ENCODE measurements around the gene FDXR.
"Not testable (repeated sequence)": the region's sequence is repeated elsewhere in the genome, so short reads cannot be mapped to it uniquely, and the experiment has no call there.

The FDXR gene, protein sequence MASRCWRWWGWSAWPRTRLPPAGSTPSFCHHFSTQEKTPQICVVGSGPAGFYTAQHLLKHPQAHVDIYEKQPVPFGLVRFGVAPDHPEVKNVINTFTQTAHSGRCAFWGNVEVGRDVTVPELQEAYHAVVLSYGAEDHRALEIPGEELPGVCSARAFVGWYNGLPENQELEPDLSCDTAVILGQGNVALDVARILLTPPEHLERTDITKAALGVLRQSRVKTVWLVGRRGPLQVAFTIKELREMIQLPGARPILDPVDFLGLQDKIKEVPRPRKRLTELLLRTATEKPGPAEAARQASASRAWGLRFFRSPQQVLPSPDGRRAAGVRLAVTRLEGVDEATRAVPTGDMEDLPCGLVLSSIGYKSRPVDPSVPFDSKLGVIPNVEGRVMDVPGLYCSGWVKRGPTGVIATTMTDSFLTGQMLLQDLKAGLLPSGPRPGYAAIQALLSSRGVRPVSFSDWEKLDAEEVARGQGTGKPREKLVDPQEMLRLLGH

DNA sequence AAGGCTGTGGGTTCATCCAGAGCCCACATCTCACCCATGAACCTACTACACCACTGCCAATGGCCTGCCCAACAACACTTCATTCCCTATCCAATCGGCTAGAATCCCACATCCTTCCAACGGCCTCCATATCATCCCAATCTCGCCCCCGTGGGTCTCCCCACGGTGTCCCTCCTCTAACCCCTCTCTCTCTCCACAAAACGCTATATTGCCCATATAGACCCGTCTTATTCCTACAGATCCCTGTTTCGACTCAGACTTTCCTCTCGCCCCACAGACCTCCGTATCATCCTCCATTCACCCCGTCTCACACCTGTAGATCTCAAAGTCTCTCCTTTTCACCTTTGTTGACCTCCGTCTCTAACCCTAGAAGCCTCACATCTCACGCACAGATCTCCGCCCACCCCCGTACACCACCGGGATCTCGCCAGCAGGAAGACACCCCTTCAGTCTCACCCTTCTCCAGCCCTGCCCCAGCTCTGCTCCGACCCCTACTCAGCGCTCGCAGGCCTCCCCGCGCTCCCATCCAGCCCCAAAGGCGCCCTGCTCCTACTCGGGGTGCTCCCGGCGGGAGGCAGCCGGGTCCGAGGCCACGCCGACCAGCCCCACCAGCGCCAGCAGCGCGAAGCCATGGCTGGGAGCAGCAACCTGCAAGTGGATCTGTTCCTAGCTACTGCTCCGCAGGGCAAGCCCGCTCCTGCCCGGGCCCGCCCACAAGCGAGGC lies at the start of gene FDXR:
Gene FDXR (minus strand): TSS at position 682 of the 724 bp plus-strand sequence. CDS start 50 bp downstream, at position 632.
- FAIRE-seq = no peak

DNA sequence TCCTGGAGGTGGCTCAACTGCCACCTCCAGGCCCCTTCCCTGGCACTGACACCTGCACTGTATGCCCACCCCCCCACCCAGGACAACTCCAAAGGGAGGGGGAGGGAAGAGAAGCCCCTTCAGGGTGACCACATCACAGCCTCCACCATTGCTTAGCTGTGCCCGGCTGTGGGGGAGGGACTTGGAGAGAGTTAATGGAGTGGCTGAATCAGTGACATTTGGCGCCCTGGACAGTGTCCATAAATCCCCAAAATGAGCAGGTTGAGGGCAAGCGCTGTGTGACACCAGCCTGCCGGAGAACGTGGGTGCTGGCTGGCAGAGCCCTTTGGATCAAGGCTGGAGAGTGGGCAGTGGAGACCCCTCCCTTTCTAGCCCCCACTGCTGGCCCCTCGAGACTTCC lies 49.4 kb upstream of the FDXR start:
- FAIRE-seq = no peak

DNA sequence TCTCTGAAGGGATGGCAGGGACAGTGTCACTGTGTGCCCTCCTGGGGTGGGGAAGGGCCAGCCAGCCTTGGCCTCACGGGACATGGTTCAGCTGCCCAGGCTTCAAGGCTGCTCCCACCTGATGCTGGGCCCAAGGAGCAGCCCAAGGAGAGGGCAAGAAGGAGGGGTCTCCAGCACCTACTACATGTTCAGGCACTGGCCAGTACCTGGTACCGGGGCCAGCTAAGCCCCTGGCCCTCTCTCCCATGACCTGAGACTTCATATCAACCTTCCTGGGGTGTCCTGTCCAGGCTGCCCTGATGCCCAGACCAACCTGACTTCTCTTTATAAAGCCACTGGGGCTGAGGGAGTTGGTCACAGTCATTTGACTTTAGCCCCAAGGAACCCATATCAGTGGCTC lies 49.0 kb upstream of the FDXR start:
- no peak for FAIRE-seq

DNA sequence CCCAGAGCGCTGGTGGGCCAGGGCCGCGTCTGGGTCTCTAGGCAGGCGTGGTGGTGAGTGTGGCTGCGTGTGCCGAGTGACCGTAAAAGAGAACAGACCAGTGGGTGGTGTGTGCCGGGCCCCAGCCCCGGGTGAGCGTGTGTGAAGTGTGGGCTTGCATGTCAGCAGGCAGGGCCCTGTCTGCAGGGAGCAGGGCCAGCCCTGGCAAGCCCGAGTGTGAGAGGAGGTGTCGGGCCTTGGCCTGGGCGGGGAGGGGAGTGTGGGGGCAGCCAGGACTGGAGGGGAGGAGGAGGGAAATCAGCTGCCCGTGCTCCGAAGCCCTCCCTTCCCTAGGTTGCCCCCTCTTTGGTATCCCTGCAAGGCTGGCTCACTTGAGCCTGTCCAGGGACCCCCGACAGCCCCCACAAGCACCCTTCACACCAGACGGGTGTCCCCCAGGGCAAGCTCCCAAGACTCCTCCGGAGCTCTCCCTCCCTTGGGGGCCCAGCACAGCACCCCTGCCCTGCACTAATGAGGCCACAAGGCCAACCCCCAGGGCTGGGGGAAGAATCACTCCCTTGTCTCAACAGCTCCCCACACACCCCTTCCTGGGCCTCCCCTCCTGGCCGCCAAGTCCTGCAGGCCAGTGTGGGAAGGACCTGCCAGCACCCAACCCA lies 48.4 kb upstream of the FDXR start:
- FAIRE-seq = no peak

DNA sequence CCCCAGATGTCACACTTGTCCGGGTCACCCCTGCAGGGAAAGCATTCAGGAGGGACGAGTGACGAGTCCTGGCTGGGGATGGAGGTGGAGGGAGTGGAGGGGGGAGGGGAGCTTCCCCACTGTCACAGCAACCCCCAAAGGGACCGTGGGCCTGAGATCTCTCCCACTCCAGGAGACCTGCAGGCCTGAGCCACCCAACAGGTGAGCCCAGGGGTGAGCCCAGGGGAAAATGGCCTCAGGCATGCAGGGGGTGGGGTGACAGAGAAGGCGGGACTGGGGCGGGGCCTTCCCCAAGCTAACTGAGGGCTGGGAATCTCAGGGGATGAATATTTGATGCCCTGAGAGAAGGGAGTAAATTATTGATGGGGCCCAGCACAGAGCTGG lies 47.8 kb upstream of the FDXR start:
- no peak for FAIRE-seq

DNA sequence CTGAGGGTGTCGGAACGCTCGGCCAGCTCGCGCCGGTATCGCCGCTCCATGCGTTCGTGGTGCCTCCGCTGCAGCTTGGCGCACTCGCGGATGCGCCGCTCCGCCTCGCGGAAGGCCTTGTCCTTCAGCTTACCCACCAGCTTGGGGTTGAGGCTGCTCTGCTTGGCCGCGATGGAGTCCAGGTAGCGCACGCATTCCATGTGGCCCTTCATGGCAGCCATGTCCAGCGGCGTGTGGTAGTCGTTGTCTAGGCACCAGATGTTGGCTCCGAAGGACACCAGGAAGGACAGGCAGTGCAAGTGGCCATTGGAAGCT lies 47.5 kb upstream of the FDXR start:
- FAIRE-seq = no peak

DNA sequence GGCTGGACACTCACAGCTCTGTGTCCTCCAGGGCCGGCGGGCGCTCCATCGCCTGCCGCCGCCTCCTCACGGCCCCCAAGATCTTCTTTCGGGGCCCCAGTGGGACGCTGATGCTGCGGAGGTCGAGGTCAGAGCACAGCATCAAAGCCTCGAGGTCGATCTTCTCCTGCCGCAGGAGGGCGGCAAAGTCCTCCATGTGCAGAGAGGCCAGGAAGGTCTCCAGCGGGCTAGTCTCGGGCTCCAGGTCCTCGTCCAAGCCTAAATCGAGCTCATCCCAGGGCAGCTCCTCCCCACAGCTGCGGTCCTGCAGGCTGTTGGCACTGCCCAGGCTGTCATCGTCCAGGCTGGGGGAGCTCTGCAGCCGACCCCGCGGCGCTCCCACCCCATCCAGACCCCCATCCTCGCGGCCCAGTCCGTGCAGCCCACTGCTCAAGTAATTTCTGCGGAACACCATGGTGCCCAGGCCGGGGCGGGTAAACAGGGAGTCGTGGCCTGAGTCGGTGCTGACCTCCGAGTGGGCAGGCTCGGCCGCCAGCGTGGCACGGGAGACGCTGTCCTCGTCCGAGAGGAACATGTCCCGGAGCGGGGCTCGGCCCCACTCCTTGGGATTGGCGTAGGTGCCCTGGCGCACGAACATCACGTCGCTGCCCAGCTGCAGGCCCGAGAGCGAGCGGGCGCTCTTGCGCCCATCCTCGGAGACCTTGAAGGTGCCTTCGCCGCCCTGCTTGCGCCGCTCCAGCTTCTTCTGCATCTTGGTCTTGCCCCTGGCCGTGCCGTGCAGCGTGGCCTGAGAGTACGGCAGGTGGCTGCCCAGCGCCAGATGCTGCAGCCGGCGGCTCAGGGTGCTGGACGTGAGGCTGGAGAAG lies 46.9 kb upstream of the FDXR start:
- FAIRE-seq = no peak

DNA sequence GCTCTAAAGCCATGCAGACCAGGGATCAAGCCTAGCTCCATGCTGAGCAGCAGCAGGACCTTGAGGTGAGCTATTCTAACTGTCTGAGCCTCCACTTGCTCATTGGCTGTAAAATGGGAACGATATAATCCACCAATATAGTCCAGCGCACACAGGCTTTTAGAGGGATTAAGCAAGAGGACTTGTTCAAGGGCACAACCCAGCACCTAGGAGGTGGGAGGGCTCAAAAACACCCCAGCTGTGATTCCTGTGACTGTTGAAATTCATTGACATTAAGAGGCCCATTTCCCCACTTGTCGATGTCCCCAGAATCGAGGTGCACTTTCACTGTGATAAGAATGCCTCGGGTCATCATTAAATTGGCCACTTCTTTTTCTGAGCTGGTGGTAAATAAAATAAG lies 46.1 kb upstream of the FDXR start:
- FAIRE-seq = no peak

DNA sequence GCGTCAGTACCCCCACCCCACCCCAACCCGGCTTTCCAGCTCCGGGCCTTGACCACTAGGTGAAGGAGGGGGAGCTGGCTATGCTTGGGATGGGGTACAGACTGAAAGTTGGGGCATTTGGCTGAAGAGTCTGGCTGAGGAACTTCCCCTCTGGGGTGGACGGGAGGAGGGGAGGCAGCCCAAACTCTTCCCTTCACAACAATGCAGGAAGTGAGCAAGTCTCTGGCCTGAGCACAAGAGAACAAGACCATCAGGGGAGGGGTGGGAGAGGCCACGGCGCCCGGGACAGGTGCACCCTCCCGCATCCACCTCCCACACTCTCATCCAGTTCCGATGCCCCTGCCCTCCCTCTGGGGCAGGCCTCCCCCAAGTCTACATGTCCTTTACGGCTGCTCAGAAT lies 44.6 kb upstream of the FDXR start:
- no peak for FAIRE-seq

DNA sequence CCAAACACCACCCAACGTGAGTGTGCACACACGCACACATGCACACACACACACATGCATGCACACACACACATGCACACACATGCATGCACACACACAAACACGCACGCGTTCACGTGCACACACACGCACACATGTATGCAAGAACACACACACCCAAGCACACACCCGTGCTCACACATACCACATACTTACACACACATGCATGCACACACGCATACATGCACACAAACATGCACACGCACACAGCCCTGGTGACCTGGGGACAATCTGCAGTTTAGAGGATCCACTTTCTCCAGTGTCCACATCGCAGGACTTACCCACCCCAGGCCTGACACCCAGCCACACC lies 44.0 kb upstream of the FDXR start:
- FAIRE-seq = no peak

DNA sequence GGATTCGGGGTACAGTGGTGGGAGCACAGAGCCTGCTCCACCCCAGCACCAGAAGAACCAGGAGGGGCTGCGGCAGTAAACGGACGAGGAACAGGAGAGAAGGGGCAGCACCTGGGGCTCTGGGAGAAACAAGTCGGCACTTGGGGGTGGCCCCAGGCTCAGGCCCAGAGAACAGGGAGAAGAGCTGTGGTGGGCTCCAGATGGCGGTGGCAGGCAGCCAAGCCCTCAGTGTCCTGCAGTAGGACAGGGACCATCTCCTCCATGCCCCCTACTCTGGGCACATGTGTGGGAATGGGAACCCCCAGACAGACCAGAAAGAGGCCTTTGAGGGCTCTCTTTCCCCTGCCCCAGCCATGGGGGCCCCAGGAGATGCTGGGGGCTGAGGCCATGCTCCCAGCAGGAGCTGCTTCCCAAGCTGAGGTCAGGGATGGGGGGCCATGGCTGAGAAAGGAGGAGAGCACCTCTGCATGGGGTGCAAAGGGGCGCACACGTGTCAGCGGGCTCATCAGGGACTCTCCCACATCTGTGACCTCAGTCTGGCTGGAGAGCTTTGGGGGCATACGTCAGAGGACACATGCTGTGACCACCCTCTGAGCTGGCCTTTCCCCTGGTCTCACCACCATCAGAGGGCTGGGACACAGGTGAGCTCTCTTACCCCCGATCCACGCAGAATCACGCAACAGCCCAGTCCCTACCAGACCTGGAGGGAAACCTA lies 43.5 kb upstream of the FDXR start:
- no peak for FAIRE-seq

DNA sequence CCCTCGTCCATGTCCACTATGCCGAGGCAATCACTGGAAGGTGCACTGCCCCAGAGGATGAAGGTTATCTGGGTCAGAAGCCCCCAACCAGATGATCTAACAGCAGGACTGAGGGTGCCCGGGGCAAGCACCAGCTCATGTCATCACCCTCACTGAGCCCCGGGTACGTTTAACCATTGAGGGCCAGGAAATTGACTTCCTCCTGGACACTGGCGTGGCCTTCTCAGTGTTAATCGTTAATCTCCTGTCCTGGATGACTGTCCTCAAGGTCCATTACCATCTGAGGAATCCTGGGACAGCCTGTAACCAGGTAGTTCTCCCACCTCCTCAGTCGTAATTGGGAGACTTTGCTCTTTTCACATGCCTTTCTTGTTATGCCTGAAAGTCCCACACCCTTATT lies 38.6 kb upstream of the FDXR start:
- not testable (repeated sequence) for FAIRE-seq

DNA sequence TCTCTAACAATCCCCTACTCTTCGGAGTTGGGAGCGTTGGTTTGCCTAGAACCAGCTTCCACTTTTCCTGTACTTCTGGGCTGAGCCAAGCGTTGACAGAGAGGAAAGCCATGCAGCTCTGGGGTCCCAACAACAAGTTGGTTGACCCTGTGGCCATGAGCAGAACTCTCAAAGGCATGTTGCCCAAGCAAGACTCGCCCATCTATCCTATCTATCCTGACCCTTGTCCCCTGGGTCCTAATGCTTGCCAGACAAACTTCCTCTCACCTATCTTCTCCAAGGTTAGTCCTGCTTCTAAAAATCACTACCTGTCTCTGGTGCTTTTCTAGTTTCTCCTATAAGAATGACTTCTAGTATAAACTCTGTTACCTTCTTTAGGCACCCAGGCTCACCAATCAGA lies 36.3 kb upstream of the FDXR start:
- not testable (repeated sequence) for FAIRE-seq

DNA sequence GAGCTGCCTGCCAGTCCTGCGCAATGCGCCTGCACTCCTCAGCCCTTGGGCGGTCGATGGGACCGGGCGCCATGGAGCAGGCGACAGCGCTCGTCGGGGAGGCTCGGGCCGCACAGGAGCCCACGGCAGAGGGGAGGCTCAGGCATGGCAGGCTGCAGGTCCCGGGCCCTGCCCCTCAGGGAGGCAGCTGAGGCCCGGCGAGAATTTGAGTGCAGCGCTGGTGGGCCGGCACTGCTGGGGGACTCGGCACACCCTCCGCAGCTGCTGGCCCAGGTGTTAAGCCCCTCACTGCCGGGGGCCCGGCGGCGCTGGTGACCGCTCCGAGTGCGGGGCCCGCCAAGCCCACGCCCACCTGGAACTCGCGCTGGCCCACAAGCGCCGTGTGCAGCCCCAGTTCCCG lies 34.2 kb upstream of the FDXR start:
- FAIRE-seq = no peak

DNA sequence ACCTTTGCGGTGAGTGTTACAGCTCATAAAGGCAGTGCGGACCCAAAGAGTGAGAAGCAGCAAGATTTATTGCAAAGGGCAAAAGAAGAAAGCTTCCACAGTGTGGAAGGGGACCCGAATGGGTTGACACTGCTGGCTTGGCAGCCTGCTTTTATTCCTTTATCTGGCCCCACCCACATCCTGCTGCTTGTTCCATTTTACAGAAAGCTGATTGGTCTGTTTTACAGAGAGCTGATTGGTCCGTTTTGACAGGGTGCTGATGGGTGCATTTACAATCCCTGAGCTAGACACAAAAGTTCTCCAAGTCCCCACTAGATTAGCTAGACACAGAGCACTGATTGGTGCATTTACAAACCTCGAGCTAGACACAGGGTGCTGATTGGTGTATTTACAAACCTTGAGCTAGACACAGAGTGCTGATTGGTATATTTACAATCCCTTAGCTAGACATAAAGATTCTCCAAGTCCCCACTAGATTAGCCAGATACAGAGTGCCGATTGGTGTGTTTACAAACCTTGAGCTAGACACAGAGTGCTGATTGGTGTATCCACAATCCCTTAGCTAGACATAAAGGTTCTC lies 33.5 kb upstream of the FDXR start:
- not testable (repeated sequence) for FAIRE-seq

DNA sequence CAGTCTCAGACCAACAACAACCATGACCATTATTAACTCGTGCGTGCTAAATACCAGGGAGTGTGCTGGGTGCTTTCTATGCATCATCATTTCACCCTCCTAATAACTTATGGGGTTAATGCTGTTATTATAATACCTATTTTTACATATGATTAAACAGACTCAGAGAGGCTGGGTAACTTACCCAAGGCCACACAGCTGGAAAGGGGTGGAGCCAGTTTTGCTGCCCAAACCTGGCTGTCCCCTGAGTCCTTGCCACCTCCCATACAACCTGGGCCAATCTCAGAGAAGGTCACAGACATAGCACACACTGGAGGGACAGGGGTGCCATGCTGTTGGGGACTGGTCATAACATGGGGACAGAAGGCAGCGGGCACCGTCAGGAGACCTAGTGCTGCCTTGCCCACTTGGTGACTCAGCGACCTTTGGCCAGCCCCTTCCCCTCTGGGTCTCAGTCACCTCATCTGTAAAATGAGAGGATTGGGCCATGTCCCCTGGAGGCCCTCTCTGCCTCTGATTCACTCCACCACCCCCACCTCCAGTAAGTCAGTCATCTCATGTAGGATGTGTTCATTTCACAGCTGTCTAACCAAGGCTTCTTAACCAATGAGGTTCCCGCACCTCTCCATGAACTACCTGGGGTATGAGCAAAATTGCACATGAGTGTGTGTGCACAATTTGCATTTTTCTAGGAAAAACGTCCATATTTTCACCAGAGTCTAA lies 32.1 kb upstream of the FDXR start:
- FAIRE-seq = no peak

DNA sequence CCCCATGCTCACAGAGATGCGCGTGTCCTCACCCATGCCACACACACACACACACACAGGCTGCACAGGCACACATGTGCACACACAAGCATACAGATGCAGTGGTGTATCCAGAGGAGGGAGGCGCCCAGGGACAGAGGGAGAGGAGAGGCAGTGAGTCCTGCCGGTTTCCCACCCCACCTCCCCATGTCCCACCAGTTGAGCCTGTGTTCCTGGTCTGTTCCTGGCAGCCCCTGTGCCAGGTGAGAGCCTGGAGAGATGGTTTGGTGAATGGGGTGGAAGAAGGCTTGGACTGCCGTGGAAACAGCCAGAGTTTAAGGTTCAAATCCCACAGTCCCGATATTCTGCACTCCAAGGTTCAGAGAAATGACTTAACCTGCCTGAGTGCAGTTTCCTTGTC lies 30.9 kb upstream of the FDXR start:
- FAIRE-seq = no peak

DNA sequence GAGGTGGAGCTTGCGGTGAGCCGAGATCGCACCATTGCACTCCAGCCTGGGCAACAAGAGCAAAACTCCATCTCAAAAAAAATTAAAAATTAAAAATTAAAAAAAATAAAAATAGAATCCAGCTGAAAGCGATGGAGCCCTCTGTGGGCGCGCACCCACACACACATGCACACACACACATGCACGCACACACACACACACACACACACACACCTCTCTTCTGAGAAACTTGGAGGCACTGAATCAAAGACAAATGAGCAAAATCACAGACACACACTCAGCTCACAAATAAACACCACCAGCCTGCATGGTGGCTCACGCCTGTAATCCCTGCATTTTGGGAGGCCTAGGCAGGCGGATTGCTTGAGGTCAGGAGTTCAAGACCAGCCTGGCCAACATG lies 30.2 kb upstream of the FDXR start:
- FAIRE-seq = no peak

DNA sequence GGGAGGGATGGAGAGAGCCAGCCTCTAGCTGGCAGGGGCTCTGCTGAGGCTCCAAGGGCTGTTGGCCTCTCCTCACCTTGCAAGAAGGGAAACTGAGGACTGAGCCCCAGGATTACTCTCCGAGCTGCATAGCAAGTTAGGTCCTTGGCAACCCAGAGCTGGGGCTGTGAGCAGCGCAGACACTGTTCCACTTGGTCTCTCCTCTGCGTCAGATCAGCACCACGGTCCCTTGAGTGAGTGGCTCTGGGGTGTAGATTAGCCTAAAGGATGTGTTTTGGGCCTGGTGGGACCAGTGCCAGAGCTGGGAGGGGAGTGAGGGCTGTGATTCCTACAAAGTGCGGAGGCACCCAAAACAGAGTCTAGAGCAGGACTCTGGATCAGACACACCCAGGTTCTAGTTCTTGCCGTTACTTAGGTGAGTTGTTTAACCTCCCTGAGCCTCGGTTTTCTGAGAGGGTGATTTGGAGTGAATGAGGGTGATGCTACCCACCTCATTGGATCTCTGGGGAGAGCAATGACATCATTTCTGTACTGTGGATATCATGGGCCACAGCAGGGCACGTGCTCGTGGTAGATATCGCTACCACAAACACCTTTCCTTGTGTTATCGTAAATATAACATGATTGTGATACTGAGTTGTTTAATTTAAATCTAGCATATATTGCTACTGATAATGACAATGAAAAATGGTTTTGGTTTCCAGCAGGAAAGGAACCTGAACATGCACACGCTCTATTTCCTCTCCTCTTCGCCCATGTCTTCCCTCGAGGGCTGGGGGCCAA lies 28.8 kb upstream of the FDXR start:
- no peak for FAIRE-seq

DNA sequence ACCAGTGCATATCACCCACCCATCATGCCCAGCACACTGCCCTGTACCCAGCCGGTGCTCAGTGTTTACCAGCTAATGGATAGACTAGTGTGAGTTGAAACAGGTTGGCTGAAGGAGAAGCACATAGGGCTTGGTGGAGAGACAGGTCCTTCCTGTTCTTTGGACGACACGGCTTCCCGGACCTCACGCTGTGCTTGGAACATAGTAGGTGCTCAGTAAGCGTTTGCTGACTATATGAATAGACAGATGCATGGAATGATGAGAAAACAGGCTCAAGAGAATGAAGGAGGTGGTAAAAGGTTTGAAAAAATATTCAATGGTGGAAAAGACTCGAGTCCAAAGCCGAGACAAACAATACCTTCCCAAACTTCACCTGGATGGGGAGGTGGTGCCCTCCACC lies 27.4 kb upstream of the FDXR start:
- FAIRE-seq = no peak

Data from G401.6 (cell line).